GM12878 (cell line): ENCODE data around the gene KRTAP4-8. TPM values are rescaled to one million over a fixed set of nuclear protein-coding genes. Genes with fewer than 3 reads are reported as not detected.

Experiments
- ATAC-seq: fragments of 200-7000 bp; cut with Tn5 transposase; 3 replicates; pipeline ENCODE4 v1.9.1; 2020; ENCODE audit warnings: mild to moderate bottlenecking, moderate library complexity
- BruUV-seq: library from RNA; stranded (reverse); fragments of 400-500 nt; replicated peaks from 2 replicates; lab custom pipeline; 2021; lab: Mats Ljungman, UMichigan
- CTCF ChIA-PET: fragments of 300-600 bp; sonication (Branson Sonifier 250); formaldehyde crosslinking; extraction: SDS; loops from one replicate; lab custom pipeline; 2021; ENCODE audit warnings: inconsistent platforms; lab: Yijun Ruan, JAX
- POLR2A ChIA-PET: fragments of 350-600 bp; formaldehyde crosslinking; extraction: SDS; loops from one replicate; lab custom pipeline; 2021; ENCODE audit warnings: inconsistent platforms; lab: Charles Lee
- RAD21 ChIA-PET: fragments of 300-600 bp; sonication (Branson Sonifier 250); formaldehyde crosslinking; loops from one replicate; lab custom pipeline; 2023; ENCODE audit warnings: antibody characterized with exemption; ENCODE audit not compliant: unreplicated experiment; lab: Charles Lee
- SMC1A ChIA-PET: fragments of 300-600 bp; sonication (Branson Sonifier 250); formaldehyde crosslinking; loops from one replicate; lab custom pipeline; 2023; ENCODE audit not compliant: unreplicated experiment, uncharacterized antibody; lab: Charles Lee
- DNase-seq: peaks from one replicate; pipeline ENCODE4 v3.0.0-alpha.2; 2011; ENCODE audit warnings: low read depth, low spot score
- FAIRE-seq: peaks from 3 replicates; lab custom pipeline; 2011; peaks lifted over from hg19 to GRCh38; lab: Jason Lieb, UNC
- H2AFZ ChIP-seq: 2 replicates; pipeline ENCODE4 v1.6.0; 2011; ENCODE audit warnings: low read depth, low read length, control low read depth; ENCODE audit not compliant: control insufficient read depth
- H3K27ac ChIP-seq: 2 replicates; pipeline ENCODE4 v1.5.1; 2011; ENCODE audit warnings: control low read depth; ENCODE audit not compliant: control insufficient read depth, insufficient read depth
- H3K27me3 ChIP-seq, 2 experiments: replicated peaks in 1 of 2; 2 replicates each; pipeline versions ENCODE4 v1.6.0 to v1.6.1; 2011; ENCODE audit warnings: low read length in 1 of 2; ENCODE audit not compliant: control insufficient read depth in 2 of 2, insufficient read depth in 2 of 2
- H3K36me3 ChIP-seq, 2 experiments: 2 replicates each; pipeline ENCODE4 v1.5.1; 2011; ENCODE audit warnings: low read length in 1 of 2; ENCODE audit not compliant: control insufficient read depth in 2 of 2, insufficient read depth in 2 of 2
- H3K4me1 ChIP-seq: 2 replicates; pipeline ENCODE4 v1.6.1; 2011; ENCODE audit warnings: mild to moderate bottlenecking, low read length, moderate library complexity, mixed read lengths; ENCODE audit not compliant: control insufficient read depth, insufficient read depth
- H3K4me2 ChIP-seq: 2 replicates; pipeline ENCODE4 v1.6.0; 2011; ENCODE audit warnings: control low read depth; ENCODE audit not compliant: control insufficient read depth, insufficient read depth
- H3K4me3 ChIP-seq: fragments of 200-600 bp; sonication (generic); 2 replicates; pipeline ENCODE4 v1.5.1; 2016
- H3K79me2 ChIP-seq: 2 replicates; pipeline ENCODE4 v1.6.0; 2011; ENCODE audit warnings: low read length; ENCODE audit not compliant: control insufficient read depth, insufficient read depth
- H3K9ac ChIP-seq: 2 replicates; pipeline ENCODE4 v1.8.0; 2011; ENCODE audit warnings: low read length, control low read depth, mixed read lengths; ENCODE audit not compliant: control insufficient read depth, insufficient read depth
- H3K9me3 ChIP-seq: replicated peaks from 3 replicates; pipeline ENCODE4 v1.5.1; 2011; ENCODE audit warnings: mild to moderate bottlenecking, low read length; ENCODE audit not compliant: control insufficient read depth, insufficient read depth
- H4K20me1 ChIP-seq: 2 replicates; pipeline ENCODE4 v1.6.0; 2011; ENCODE audit not compliant: control insufficient read depth, insufficient read depth
- CBX5 ChIP-seq: sonication (generic); IDR thresholded peaks from 2 replicates; pipeline ENCODE4 v1.6.1; 2016; ENCODE audit warnings: low read depth, moderate library complexity, mild to moderate bottlenecking, inconsistent platforms
- CHD1 ChIP-seq: IDR thresholded peaks from 2 replicates; pipeline ENCODE4 v1.6.1; 2012; ENCODE audit warnings: low read depth, low read length, improper control_type of control experiment
- GABPA ChIP-seq: IDR thresholded peaks from 2 replicates; pipeline ENCODE4 v1.6.1; 2014; ENCODE audit warnings: antibody characterized with exemption, low read depth, mild to moderate bottlenecking, inconsistent platforms
- KLF5 ChIP-seq: fragments of 450-650 bp; IDR thresholded peaks from 2 replicates; pipeline ENCODE4 v1.6.1; 2014; ENCODE audit warnings: mild to moderate bottlenecking; ENCODE audit not compliant: partially characterized antibody
- MYC ChIP-seq: IDR thresholded peaks from 2 replicates; pipeline ENCODE4 v1.6.1; 2011; ENCODE audit warnings: mild to moderate bottlenecking, low read length, moderate library complexity, inconsistent platforms; ENCODE audit not compliant: insufficient read depth, insufficient replicate concordance, insufficient read length, severe bottlenecking
- ZNF274 ChIP-seq: IDR thresholded peaks from one replicate; pipeline ENCODE4 v1.8.0; 2011; ENCODE audit not compliant: insufficient read length, insufficient read depth
- ZSCAN29 ChIP-seq: fragments of 450-650 bp; IDR thresholded peaks from 2 replicates; pipeline ENCODE4 v1.6.1; 2017; ENCODE audit warnings: mild to moderate bottlenecking, moderate library complexity
- WGBS: methylation state at CpG from one replicate; pipeline ENCODE4 v1.1.6; 2016; ENCODE audit warnings: low lambda C conversion rate; ENCODE audit not compliant: insufficient replicate concordance, insufficient coverage; ENCODE audit errors: missing lambda C conversion rate; 5-methylcytosine and 5-hydroxymethylcytosine counted together
- in situ Hi-C: fragments of 300-500 bp; cut with MboI; formaldehyde crosslinking; loops from 9 replicates; pipeline ENCODE4 v1.14.3; 2018; ENCODE audit warnings: mixed read lengths
- intact Hi-C: fragments of 100-400 bp; cut with micrococcal nuclease; formaldehyde crosslinking; loops from one replicate; pipeline ENCODE4 v1.14.2; 2022; ENCODE audit not compliant: unreplicated experiment
- polyA plus RNA-seq, 11 experiments: library from polyadenylated mRNA; depleted of rRNA in 4 of 11; unstranded in 6 of 11; stranded (reverse) in 5 of 11; fragments of >200 nt; fragmentation: Nextera tagmentation in 4 of 11; fragmentation: Illumina TruSeq in 1 of 11; extraction: Ambion mirVana in 4 of 11; extraction: Trizol in 1 of 11; gene quantifications; 1 replicate in 1 of 11; 2 replicates in 10 of 11; pipeline versions ENCODE4 v1.2.1 to v1.2.3, GENCODE V29; 2011 to 2016; ENCODE audit warnings: inconsistent platforms in 2 of 11, missing spikeins in 2 of 11, low read depth in 1 of 11
- total RNA-seq, 4 experiments: library from RNA; depleted of rRNA in 3 of 4; stranded (reverse); fragments of >200 nt in 3 of 4; fragmentation: Illumina TruSeq in 1 of 4; extraction: Trizol in 1 of 4; gene quantifications; 2 replicates each; pipeline versions ENCODE4 v1.2.1 to v1.2.3, GENCODE V29; 2013 to 2021

Gene KRTAP4-8
- total and polyA plus RNA-seq, 10 of the 15 experiments (the other 5 are each of a cell fraction or from before 2014, with no cell fraction given), result not detected

DNA sequence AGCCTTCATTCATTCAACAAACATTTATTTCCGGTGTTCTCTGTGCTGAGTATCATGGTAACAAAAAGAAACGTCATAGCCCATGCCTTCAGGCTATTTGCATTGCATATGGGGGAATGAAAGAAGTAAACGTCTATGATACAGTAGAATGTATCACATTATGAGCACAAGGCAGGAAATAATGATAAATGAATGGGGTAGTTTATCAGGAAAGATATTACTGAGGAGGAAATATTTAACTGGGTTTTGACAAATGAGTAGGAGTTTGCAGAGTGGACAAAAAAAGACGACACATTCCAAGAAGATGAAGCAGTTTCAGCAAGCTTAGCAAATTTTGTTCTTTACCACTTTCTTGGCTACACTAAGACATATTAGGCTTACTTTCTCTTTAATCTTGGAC, 15.3 kb downstream of the KRTAP4-8 start:
- H3K4me2 ChIP-seq, result no peak overlapping the region
- BruUV-seq, result no TSS peak

DNA sequence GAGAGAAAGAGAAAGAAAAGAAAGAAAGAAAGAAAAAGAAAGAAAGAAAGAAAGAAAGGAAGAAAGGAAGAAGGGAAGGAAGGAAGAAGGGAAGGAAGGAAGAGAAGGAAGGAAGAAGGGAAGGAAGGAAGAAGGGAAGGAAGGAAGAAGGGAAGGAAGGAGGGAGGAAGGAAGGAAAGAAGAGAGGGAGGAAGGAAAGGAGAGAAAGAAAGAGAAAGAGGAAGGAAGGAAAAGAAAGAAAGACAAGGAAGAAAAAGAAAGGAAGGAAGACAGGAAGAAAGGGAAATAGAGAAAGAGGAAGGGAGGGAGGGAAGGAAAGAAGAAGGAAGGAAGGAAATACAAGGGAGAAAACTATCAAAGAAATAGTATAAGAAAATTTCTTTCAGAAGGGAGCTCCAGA, 21.2 kb downstream of the KRTAP4-8 start:
- Histone ChIP-seq H3K4me3 (no peak overlapping the region), H3K9me3 (no peaks in the 10 kb centered on the region), H4K20me1 (no peaks in the 10 kb centered on the region), H3K4me2 (no peak overlapping the region), H3K36me3 (no peaks in the 10 kb centered on the region), H3K27ac (no peak overlapping the region), H2AFZ (no peak overlapping the region), H3K4me1 (no peaks in the 10 kb centered on the region), H3K79me2 (no peaks in the 10 kb centered on the region), H3K27me3 (no peaks in the 10 kb centered on the region), H3K9ac (no peak overlapping the region)
- intact Hi-C loops (no loop called here), in situ Hi-C loops (no loop called here)
- SMC1A ChIA-PET, result no interaction called here
- DNase-seq, result no peak
- no peak for ATAC-seq
- FAIRE-seq, result no peak
- POLR2A ChIA-PET, result no interaction called here
- RAD21 ChIA-PET, result no interaction called here
- CTCF ChIA-PET, result no interaction called here
- no peak for TF ChIP-seq GABPA
- no peak for TF ChIP-seq ZSCAN29
- no peak for TF ChIP-seq ZNF274
- TF ChIP-seq KLF5, result no peak
- TF ChIP-seq CHD1, result no peak
- no TSS peak for BruUV-seq

More for the DNA sequence above, 15.3 kb downstream of the KRTAP4-8 start:
- H3K79me2 ChIP-seq, result no peaks in the 10 kb centered on the region
- RAD21 ChIA-PET, result no interaction called here
- no peaks in the 10 kb centered on the region for H3K36me3 ChIP-seq
- no peak for TF ChIP-seq CBX5
- TF ChIP-seq MYC, result no peak
- DNase-seq (no peak), ATAC-seq (no peak), FAIRE-seq (no peak)
- 2% methylated on average over 4 of the region's 4 CpGs for WGBS
- in situ Hi-C loops (no loop called here), intact Hi-C loops (no loop called here)
- POLR2A ChIA-PET, result no interaction called here
- SMC1A ChIA-PET, result no interaction called here
- no peaks in the 10 kb centered on the region; a peak in 1 of 4 replicates for H3K27me3 ChIP-seq
- no peak overlapping the region for H3K9ac ChIP-seq
- no peaks in the 10 kb centered on the region for H3K4me1 ChIP-seq
- no peaks in the 10 kb centered on the region for H4K20me1 ChIP-seq
- H3K4me3 ChIP-seq, result no peak overlapping the region
- no peaks in the 10 kb centered on the region for H3K9me3 ChIP-seq
- no peak overlapping the region for H3K27ac ChIP-seq
- CTCF ChIA-PET, result no interaction called here
- H2AFZ ChIP-seq, result no peak overlapping the region
